DMS114 treated with DMSO at 0.1 percent for 48 hours (cell line): Measurements from ENCODE around the gene GLB1L3.

Experiments
- DNase-seq: peaks from one replicate; lab custom pipeline; 2025; ENCODE audit not compliant: unreplicated experiment; lab: John Stamatoyannopoulos, UW

Gene GLB1L3, protein sequence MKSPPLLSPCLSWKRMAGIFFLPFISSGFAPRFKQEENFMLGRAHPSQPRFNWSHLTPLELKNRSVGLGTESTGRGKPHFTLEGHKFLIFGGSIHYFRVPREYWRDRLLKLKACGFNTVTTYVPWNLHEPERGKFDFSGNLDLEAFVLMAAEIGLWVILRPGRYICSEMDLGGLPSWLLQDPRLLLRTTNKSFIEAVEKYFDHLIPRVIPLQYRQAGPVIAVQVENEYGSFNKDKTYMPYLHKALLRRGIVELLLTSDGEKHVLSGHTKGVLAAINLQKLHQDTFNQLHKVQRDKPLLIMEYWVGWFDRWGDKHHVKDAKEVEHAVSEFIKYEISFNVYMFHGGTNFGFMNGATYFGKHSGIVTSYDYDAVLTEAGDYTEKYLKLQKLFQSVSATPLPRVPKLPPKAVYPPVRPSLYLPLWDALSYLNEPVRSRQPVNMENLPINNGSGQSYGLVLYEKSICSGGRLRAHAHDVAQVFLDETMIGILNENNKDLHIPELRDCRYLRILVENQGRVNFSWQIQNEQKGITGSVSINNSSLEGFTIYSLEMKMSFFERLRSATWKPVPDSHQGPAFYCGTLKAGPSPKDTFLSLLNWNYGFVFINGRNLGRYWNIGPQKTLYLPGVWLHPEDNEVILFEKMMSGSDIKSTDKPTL

DNA sequence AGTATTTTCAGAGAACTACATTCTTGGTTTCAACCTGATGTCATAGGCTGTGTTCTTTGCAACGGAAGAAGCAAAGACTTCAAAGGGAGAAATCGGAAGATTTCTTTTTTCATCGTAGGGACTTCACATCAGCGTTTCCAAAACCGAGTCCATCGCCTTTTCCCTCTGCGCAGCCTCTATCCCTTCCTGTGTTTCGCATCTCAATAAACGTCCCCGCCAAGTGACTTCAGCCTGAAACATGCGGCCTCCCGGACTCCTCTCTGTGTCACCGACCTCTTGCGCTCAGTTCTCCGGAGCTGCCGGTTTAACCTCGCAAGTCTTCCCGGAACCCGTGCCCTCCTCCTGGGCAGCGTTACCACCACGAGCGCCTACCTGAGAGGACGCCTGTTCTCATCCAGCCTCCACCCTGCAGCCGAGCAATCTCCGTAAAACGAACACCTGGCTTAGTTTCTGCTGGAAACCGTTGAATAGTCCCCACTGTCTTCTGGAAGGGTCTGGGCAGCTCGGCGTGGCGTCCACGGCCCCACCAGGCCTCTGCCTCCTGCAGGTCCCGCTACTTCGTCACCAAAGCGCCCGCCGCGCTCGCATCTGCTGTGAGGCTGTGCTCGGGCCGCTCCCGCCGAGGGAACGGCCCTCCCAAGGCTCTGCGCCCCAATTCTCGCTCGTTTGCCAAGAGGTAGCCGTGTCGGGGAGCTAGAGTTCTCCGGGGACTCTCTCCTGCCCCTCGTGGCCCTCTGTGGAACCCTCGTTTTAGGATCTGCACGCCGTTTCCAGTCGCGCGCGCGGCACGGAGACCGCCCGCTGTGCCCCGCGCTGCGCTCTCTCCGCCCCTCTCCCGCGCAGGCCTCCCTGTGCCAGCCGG lies at the start of gene GLB1L3:
Gene GLB1L3 (plus strand): TSS at position 846 of the 862 bp plus-strand sequence. CDS start 362 bp downstream, outside the sequence.
- DNase-seq = peak; percentile 4

DNA sequence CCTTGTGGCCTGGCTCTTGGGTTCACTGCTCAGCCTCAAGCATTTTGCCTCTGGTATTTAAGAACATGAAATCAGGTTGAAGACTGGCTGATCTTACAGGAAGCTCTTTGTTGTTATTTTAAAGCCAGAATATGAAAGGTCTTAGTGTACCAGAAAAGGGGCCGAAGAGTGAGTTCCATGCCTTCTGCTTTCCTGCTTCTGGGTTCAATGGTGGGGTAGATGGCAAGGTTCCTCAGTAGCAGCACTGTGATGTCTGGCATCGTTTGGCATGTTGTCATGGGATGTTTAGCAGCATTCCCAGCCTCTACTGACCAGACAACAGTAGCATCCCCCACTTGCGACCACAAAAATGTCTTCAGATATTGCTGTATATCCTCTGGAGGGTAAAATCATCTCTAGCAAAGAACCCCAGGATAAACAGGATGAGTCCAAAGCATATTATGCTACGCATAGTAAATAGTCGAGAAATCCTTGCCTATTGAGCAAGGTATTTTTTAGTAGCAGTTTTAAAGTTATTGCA lies 49.3 kb upstream of the GLB1L3 start:
- DNase-seq = no peak

DNA sequence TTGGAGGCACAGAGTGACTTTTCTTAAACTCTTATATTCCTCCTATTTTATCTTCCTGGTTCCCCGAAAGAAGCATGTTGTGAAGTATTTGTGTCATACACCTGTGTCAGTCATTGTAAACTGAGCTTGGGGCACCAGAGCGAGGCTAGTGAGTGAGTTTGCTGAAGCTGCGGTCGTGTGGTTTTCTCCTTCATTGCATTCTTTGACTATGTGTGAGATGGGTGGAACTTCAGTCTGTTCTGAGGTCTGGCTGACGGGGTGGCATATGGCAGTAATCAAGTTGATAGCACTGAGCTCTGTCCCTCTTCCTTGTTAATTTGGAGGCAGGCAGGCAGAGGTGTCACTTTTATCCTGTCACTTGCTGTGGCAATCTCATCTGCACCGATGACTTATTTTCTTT lies 47.6 kb upstream of the GLB1L3 start:
- DNase-seq = no peak

DNA sequence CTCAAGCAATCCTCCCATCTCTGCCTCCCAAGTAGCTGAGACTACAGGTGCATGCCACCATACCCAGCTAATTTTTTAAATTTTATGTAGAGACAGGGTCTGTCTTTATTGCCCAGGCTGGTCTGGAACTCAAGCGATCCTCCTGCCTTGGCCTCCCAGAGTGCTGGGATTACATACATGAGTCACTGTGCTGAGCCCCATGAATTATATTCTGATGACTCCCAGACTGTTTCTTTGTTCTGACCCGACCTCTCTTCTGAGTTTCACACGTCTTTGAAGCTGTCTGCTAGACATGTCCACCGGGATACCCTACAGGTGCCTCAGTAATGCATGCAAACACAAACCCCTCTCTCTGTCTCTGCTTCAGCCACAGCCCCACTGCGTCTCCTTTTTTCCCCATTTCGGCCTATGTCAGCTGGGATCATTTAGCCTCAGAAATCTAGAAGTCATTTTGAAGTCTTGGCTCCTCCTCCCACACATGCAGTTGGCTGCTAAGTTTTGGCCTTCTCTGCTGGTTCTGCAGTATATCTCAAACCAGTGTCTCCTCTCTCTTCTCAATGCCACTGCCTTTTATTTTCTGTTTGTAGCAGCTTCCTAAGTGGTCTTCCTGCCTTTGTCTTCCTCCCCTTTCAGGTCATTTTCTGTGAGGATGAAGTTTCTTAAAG lies 46.9 kb upstream of the GLB1L3 start:
- no peak for DNase-seq

DNA sequence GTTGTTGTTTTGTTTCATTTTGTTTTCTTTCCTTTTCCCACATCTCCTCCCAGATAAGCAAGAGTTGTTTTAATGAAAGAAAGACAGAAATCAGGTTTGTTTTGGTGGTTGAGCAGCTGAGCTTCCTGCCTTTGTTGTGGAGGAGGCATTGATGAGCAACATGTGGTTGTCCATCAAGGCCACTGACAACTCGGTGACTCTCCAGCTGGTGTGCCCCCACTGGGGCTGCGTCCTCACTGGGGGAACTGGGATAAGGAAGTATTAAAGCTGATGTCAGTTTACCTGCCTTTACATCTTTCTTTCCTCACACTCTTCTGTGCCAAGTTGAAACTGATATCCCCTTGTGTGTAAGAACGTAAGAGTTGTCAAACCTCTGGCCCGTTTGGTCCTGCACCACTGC lies 45.8 kb upstream of the GLB1L3 start:
- no peak for DNase-seq

DNA sequence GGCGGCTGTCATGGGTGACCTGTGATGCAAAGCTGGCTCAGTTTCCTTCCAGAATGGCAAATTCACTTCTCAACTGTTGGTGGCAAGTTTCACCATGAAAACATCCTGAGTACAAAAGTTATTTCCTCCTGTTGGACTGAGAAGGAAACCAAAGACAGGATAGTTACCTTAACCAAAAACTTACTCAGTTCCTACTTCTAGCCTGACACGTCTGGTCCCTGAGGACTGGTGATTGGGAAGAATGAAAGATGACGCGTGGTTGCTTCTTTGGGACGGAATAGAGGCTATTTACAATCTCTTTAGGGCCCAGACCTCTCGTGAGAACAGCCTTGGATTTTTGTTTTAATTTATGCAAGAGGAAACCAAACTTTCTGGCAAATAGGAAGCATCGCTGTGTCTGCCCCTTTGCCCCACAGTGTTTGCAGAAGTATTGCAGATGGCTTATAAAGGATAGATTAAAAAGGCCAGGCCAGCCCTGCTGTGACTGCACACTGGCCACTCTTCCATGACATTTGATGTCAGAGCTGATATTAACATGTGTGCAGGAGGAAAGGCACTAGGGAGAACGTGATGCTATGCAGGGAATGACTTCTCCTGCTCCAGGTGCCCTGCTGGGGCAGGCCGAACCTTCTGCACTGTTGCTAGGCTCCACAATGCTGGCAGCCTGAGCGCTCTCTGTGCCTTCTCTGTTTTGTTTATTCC lies 44.1 kb upstream of the GLB1L3 start:
- DNase-seq = no peak

DNA sequence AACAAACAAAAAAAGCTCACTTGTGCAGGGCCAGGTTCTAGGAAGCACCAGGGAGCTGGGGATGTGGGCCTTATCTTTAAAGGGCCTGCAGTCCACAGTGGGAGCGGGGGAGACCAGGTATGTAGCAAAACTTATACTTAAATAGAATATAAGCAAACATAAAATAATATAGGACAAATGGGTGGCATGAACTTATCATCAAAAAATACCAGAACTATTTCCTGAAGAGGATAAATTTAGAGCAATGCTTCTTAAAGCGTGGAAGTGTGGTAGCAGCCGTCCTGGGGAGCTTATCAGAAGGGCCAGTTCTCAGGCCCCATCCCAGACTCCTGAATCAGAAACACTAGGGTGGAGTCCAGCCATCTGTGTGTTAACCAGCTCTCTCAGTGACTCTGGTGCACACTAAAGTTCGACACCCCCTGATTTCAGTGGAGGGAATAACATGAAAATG lies 42.4 kb upstream of the GLB1L3 start:
- DNase-seq = no peak

DNA sequence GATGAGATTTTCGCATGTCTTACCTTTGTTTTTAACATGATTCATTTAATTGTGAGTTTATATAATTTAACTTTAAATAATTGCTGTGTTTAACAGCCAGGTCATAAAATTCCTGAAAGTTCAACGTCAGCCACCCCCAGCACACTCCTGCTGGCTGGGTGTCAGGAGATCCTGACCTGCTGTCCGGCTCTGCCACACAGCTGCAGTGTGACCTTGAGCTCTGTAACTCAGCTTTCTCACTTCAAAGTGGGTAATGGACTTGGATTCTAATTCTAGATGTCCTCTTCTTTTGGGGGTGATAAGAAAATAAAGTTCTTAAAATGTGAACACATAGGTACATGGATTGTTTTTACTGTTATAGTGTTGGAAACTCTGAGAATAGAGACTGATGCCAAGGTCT lies 40.8 kb upstream of the GLB1L3 start:
- DNase-seq = no peak

DNA sequence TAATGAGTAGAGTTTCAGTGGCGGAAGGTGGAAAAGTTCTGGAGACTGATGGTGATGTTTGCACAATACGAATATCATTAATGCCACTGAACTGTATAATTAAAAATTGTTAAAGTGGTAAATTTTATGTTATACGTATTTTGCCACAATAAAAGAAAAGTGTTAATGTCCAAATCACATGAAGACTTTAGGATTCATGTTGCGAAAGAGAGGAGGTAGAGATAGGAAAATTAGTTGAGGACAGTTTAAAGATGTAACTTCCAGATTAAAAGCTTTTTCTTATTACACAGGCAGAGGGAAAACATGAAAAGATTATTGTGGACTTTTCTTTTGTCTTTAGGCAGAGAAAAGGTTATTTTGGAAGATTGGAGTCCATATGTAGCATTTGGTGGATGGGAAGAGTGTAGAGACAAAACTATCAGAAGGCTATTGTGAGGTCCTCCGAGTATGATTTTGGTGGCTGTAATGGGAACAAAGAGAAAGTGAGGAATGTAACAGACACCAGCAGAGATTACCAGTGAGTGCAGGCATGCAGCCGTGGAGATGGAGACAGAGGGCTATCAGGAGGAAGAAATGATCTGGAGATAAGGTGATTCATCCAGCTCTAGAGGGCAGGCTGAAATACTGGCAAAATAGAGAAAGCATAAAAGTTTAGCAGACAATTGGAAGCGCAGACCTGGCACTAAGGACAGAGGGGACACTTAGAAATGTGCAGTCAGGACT lies 39.2 kb upstream of the GLB1L3 start:
- no peak for DNase-seq

DNA sequence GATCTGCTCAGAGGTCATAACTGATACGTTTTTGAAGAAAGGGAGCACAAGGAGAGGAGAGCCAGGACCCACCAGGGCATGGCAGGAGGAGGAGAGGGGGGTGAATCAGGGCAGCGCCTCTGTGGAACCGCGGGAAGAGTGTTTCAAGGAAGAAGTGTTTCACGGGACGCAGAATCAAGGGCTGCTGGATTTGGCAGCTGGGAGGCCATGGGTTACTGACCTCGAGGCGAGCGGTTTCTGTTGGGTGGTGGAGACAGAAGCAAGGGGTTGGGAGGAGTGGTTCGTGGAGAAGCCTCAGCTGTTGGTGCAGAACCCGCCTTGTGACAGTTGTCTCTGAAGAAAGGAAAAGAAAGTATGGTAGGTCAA lies 38.6 kb upstream of the GLB1L3 start:
- no peak for DNase-seq

DNA sequence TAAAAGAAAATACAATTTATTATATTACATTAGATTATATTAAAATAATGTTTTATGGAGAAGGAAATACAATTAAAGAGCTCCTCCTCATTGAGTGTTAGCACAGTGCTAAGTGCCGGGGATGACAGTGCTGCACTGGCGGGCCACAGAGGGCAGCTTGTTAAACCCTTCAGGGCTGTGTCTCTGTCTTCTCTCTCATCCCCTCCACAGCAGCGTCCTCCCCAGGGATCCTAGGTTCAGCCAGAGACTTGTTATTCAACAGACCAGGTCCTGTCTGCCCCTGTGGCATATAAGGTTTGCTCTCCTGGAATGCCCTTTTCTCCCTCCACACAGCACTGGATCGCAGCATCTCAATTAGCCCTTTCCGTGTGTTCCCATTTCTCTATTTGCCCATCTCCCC lies 37.2 kb upstream of the GLB1L3 start:
- no peak for DNase-seq

DNA sequence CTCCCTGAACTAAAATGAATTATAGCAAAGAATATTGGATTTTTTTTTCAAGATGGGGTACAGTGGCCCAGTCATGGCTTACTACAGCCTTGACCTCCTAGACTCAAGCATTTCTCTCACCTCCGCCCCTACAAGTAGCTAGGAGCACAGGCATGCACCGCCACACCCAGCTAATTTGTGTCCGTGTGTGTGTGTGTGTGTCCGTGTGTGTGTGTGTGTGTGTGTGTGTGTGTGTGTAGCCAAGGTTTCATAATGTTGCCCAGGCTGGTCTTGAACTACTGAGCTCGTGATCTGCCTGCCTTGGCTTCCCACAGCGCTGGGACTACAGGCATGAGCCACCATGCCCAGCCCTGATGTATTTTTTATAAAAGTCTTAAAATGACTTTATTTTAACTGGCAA lies 35.6 kb upstream of the GLB1L3 start:
- no peak for DNase-seq

DNA sequence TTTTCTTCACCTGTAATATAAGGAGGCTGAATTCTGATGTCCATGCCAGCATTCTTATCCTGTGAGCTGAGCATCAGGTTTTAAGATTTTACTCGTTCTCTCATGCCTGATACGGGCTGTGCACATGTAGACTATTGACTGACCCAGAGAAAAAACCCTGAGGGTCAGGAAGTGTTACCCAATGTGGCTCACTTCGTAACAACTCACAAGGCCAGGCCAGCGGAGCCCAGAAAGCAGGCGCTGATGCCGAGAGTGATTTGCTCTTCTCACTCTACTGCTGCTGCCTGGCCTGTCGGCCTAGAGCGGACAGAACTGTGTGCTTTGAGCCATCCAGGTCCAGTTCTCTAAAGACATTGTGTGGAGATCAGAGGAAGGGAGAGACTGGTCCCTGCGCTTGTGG lies 33.8 kb upstream of the GLB1L3 start:
- no peak for DNase-seq

DNA sequence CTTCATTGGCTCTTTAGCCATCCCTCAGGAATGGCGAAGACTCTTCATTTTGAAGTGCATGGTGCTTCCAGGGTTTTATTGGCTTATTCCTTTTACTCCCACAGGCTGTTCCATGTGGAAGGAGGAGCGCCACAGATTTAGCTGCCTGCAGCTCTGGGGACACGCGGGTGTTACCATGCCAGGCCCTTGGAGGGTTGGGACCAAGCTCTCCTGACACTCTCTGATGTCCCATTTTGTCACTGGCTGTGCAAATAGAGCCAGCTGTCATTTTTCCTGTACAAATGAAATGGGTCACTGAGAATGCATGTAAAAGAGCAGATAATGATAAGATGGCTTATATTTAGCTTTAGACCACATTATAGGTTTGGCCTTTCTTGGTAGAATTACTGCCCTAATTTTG lies 32.3 kb upstream of the GLB1L3 start:
- no peak for DNase-seq

DNA sequence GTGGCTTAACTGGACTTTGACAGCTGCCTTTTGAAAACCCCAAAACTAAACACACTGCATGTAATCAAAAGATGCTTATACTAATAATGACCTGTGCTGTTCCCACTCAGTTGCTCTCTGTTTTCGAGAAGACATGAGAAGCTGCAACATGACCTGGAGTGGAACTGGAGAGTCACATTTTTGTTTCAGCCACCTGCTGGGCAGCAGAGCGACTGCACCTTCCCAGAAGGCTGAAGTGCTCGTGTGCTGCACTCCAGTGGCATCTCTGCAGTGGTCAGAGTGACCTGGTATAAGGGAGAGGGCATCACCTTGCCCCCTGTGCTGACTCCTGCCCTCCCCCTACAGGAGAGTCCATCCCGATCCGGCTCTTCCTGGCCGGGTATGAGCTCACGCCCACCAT lies 31.6 kb upstream of the GLB1L3 start:
- no peak for DNase-seq

DNA sequence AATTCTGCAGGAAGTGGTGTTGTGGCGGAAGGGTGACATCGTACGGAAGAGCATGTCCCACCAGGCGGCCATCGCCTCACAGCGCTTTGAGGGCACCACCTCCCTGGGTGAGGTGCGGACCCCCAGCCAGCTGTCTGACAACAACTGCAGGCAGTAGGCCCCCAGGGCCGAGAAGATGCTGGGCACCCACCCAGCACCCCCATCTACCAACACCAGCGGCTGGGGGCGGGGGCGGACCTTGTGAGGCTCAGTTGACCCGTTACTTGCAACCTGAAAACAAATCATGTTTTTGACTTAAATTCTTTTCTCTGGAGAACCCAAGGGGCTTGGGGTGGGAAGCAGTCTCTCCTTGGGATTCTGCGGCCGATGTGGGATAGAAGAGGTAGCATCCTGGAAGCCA lies 30.7 kb upstream of the GLB1L3 start:
- DNase-seq = no peak

DNA sequence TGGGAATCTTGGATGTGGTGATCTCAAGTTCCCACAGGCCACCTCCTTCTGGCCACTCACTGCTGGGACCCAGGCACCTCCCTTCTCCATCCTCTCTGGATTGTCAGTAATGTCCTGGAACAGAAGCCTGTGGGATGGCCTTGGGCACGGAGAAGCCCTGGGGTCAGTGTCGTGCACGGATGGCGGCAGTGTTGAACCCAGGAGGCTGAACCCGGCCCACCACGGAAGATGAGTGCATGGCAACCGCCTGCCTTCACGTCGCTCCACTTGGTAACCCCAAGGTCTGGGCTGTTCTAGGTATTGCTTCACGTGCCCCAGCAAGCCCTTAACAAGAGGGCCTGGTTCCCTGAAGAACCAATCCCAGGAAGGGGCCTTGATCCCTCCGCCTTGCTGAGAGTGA lies 30.1 kb upstream of the GLB1L3 start:
- DNase-seq = no peak

DNA sequence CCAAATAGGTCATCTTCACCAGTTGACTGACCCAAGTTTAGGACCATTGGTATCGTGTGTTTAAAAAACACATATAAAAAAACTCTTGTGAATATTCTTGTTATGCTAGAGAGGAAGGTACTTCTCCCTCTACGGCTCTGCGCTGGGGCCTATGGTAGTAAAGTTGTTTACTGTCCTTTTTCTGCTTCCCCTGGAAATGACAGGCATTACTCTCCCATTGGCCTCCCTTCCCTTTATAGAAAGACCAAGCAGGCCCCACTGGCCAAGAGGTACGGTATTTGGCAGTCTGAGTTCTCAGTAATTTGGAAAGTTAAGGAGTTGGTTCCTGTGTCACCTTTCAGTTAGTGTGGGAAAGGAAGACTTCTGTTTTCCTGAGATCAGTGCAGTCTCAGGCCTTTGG lies 29.5 kb upstream of the GLB1L3 start:
- no peak for DNase-seq

DNA sequence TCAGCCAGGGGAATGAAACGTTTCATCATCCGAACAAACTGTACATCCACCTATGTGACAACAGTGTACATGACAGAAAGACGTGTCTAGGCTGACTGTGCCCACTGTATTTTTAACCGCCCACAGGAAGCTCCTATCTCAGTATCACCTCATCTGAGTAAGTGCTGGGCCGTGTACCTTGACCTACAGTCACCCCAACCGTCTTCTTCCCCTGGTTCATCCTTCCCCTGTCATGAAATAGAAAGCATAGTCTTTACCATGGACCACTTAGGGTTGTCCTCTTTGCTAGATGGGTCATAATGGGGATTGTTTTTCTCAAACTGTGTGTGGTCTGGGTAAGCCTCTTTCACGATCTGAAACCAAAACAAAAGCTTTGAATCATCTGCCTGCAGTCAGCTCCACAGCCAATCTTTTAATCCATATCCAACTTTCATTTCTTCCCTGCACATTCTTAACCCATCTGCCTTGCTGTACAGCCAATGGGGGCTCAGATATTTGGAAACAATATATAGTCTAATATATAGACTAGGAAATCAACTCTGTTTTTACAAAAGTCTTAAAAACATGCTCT lies 27.2 kb upstream of the GLB1L3 start:
- DNase-seq = no peak
